Amniotic epithelial cell (primary cell): Measurements from ENCODE around the gene LIX1L.
"Not testable (repeated sequence)": the region's sequence is repeated elsewhere in the genome, so short reads cannot be mapped to it uniquely, and the experiment has no call there.

ENCODE experiments used
- DNase-seq: peaks from one replicate; pipeline ENCODE4 v3.0.0-alpha.2; 2010; ENCODE audit warnings: low read depth

LIX1L gene

DNA sequence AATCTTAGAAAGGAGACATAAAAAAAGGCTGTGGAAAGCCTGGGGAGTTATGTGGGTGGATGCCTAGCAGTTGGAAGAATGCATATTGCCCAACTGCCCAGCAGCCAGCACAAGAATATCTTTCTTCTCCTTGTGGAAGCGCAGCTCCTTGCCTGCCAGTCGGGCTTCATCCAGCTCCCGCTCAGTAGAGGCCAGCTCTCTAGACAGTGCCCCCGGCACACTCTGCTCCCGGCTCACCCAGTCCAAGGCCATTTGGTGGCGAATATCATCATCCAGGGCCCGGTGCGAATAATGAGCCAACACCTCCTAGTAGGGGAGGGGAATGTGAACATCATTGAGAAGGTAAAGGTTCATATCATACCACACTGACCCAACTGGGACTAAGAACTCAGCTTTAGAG lies 21.6 kb downstream of the LIX1L start:
- peak; percentile 71 for DNase-seq

- no peak for DNase-seq
Observed at GRCh38 chr1:145935708-145936107, 22.1 kb downstream of the LIX1L start.

DNA sequence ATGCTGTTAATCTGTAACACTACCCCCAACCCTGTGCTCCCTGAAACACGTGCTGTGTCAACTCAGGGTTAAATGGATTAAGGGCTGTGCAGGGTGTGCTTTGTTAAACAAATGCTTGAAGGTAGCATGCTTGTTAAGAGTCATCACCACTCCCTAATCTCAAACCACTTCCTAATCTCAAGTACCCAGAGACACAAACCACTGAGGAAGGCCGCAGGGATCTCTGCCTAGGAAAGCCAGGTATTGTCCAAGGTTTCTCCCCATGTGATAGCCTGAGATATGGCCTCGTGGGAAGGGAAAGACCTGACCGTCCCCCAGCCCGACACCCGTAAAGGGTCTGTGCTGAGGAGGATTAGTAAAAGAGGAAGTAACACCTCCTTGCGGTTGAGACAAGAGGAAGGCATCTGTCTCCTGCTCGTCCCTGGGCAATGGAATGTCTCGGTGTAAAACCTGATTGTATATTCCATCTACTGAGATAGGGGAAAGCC lies 25.3 kb downstream of the LIX1L start:
- DNase-seq = peak; percentile 41

DNA sequence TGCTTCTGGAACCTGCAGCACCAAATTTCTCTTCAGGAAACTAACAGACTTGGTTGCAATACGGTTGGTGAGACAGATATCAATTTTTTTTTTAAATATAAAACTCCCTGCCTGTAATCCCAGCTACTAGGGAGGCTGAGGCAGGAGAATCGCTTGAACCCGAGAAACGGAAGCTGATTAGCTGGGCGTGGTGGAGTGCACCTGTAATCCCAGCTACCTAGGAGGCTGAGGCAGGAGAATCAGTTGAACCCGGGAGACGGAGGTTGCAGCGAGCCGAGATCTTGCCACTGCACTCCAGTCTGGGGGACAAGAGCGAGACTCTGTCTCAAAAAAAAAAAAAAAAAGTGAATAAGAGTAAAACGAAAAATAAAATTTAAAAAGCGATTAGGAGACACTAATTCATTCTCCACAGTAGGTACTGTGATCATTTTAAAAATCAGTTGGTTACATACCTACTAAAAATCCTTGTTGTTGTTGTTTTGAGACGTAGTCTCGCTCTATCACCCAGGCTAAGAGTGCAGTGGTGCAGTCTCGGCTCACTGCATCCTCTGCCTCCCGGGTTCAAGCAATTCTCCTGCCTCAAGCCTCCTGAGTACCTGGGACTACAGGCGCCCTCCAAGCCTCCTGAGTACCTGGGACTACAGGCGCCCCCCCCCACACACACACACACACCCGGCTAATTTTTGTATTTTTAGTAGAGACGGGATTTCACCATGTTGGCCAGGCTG lies 29.7 kb downstream of the LIX1L start:
- no peak for DNase-seq

- DNase-seq = peak; percentile 99
Observed at GRCh38 chr1:145927063-145927886, 30.5 kb downstream of the LIX1L start, which contains the start of gene RBM8A. Gene RBM8A (minus strand): TSS chr1:145927484. CDS start chr1:145927426, 58 bp downstream.

- DNase-seq = no peak
Observed at GRCh38 chr1:145926686-145927062, 31.1 kb downstream of the LIX1L start.

DNA sequence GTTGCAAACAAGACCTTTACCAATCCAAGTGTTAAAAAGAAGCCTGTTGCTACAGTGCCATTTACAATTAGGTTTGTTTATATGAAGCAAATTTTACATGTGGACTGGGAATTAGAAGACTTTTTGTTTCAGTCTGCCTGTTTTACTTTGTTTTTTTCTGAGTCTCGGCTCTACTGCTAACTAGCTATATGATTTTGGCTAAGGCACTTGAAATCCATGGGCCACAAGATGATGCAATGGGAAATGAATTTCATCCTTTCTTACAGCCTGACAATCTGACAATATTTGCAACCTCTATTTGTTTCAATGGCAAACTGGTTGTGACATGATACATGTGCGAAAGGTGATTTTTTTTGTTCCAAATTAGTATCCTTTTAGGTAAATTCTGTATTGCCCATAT lies 35.6 kb downstream of the LIX1L start:
- DNase-seq = no peak

- not testable (repeated sequence) for DNase-seq
Observed at GRCh38 chr1:145920297-145920696, 37.5 kb downstream of the LIX1L start.

GRCh38 chr1:145918992-145919939 lies 38.6 kb downstream of the LIX1L start:
- peak; percentile 27 for DNase-seq

DNA sequence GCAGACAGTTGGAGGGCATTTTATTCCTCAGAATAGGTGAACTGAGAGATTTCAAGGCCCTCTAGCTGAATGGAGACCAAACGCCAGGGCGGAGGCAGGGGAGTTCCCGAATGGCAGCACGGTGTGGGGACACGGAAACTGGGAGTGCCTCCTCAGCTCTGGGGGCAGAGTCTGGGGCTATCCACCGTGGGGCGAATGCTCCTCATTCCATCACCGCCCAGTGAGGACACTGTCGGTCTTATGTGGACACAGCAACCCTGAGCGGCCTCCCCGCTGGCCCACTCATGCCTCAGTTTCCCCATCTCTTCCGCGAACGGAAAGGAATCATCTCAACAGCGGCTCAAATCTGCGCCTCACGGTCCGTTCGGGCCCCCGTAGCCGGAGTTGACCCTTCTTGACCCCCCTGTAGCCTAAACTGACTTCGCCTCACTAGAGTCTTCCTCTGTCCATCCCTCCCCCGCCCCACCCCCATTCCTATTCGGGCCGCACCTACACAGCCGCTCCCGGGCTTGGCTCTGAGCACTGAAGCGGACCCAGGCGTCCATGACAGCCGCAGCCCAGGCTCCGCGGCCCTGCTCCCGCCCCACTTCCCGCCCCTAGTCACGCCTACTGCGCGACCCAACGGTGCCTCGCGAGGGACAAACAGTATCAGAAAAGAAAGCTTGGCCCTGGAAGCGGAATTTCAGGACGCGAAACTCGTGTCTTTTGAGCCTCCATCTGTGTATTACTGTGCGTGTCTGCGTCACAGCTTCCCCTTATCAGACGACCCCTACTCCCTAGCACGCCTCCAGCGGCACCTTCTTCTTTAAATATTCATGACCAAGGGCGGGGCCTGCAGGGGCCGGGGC lies 39.4 kb downstream of the LIX1L start, which contains the start of gene PEX11B:
TSS of gene PEX11B (minus strand) at position 574 of the 848 bp plus-strand sequence. CDS start at position 545, 29 bp downstream.
- peak; percentile 91 for DNase-seq

DNA sequence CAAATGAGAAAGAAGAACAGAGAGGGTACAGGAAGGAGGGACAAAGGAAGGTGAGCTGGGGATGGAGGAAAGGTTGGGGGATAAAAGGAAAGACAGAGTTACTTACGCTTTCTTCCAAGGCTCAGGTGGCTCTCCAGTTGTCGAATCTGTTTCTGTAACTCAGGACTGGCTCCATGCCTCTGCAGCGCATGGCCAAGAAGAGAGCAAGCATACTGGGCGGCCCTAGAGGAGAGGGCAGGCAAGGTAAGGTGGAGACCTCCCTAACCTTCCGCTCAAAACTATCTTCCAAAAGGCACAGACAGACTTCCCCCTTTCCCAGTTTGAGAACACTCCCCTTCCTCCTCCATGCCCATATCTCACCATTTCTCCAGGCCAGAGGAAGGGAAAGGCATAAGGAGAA lies 40.2 kb downstream of the LIX1L start:
- no peak for DNase-seq

- DNase-seq = peak; percentile 58
Observed at GRCh38 chr1:145916745-145917144, 41.1 kb downstream of the LIX1L start.

DNA sequence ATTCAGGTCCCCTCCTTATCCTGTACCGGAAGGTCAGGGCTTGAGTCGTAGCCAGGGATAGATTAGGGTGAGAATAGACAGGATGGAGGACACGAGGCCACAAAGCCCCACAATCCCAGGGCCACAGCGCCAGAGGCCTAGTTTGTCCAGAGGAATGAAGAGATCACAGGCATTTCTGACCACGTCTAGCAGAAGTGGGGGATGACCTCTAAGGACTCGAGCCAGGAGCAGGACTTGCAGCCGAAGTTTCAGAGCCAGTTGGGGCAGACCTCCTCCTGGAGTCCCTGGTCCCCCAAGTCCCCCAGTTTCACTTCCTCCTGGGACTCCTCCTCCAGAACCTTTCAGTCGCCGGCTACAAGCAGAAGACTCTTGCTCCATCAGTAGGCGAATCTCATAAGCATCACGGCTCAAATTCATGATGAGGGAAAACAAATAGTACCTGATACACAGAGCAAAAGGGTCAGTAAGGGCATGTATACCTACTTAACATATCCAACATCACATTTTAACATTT lies 45.6 kb downstream of the LIX1L start:
- no peak for DNase-seq

GRCh38 chr1:145908653-145909052 lies 49.2 kb downstream of the LIX1L start:
- DNase-seq = peak; percentile 38

DNA sequence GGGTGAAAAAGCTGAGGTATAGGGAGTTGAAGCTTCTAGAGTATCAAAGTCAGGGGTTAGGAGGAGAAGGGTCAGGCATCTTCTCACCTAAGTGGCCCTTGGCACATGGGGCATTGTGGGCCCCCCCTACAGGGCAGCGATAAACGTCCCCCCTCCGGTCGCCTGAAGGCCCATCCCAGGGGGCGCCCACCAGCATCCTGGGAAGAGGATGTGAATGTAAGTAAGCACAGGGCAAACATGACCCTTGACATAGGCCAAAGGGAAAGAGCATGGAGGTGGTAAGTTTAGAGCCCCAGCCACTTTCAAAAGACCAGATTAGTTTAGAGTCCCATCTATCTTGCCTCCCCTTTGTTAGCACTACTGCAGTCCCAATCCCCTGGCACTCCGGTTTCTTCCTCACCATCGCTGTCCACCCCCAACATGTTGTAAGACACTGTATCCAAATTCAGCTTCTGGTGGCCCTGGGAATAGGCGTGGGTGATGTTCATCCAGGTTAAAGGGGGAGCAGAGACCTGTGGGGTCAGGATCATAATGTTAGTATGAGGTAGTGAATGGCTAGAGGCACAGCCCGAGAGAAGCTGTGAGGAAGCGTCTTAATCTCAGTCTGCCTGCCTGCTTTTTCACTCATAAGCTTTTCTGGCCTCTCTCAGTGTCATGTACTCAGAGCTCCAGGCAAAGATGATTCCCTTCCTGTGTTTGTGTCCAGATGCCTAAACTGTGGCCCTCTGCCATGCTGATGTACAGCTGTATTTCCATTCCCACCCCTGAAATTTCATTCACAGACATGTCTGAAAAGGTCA lies 50.7 kb downstream of the LIX1L start:
- peak; percentile 34 for DNase-seq

DNA sequence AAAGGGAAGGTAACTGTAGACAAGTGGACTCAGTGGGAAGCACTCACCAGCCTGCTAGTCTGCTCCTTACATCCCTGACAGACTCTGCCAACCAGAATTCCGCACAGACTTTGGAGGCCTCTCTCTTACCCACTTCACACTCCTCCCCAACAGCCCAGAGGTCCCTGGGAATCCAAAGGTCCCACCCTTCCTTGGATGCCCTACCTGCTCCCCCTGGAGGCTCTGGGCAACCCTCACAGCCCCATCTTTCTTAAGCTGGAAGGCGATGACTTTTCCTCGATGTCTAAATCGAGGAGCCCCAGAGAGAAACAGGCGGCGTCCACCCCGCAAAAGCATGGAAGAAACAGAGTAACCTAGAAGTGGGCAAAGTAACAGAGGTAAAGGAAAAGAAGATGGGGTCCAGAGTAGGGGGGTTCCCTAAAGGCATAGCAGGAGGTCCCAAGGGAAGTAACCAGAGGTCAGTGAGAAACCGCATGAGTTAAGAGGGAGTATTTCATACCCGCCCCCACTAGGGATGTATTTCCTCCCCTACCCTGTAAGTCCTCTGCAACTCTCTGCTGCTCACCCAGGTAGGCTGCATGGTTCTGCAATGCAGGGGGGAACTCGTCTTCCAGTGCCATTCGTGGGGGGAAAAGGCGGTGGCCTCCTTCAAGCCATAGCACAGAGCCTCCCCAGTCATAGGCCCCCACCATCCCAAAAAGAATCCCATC lies 56.4 kb downstream of the LIX1L start:
- DNase-seq = no peak

DNA sequence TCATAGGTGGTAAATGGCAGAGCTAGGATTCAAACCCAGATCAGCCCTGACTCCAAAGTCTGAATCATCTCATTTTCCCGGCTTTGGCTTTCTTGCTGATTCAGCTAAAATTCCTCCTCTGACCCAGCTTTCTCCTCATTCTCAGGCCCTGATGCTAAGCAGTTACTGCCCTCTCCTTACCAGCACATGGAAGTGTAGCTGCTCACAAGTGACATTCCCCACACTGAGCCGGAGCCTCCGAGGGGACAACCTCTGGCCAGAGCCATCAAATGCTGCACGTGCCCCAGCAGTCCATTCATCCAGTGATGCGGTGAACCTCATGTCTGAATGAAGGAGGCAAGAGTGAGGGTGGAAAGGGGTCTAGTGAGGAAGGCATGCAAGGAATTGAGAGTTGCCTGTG lies 59.1 kb downstream of the LIX1L start:
- no peak for DNase-seq

DNA sequence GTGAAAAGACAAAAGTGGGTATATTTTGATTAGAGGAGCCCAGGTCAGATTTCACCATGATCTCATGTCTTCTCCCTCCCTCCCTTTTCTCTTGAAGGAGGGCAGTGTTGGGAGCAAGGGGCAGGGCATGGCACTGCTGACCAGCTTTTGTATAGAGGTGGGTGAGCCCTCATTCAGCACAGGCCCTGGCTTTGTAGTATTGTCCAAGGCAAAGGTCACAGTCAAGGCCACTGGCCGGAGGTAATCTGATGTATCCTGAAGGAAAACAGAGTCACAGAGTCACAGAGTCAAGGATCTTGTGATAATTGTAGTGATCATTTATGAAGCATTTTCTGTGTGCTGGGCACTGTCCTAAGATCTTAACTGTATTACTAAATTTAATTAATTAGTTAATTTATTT lies 59.8 kb downstream of the LIX1L start:
- DNase-seq = no peak

GRCh38 chr1:145895471-145895870 lies 62.3 kb downstream of the LIX1L start:
- no peak for DNase-seq
